Hepatic stellate cell (primary cell): ENCODE data around the gene IGF1R.

Experiments
- DNase-seq: peaks from one replicate; pipeline ENCODE4 v3.0.0; 2011; ENCODE audit warnings: low spot score

The IGF1R gene

DNA sequence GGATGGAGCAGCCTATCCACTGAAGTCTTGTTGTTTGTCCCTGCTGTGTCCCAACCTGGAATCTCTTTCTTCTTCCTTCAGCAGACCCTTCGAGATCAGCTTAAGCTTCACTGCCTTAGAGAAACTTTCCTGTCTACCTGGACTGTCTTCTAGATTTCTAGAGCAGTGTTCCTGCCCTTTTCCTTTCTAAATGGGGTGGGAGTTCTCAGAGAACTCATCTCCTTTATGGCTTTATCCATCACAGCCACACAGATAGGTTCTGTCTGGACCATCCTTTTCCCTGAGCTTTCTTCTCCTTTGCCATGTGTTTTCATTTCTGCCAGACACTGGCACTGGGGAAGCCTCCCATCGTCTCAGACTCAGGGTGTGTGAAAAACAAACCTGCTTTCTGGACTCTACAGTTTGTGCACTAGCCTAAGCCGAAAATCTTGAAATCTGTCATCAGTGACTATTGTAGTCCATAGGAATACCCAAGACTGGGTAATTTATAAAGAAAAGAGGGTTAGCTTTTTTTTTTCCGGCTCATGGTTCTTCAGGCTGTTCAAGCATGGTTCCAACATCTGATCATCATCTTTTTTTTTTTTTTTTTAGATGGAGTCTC is 181.8 kb downstream of the IGF1R start:
- no peak for DNase-seq

GRCh38 chr15:98834976-98835375 is 186.6 kb downstream of the IGF1R start:
- DNase-seq, result no peak

GRCh38 chr15:98835876-98836275 is 187.5 kb downstream of the IGF1R start:
- DNase-seq, result no peak

DNA sequence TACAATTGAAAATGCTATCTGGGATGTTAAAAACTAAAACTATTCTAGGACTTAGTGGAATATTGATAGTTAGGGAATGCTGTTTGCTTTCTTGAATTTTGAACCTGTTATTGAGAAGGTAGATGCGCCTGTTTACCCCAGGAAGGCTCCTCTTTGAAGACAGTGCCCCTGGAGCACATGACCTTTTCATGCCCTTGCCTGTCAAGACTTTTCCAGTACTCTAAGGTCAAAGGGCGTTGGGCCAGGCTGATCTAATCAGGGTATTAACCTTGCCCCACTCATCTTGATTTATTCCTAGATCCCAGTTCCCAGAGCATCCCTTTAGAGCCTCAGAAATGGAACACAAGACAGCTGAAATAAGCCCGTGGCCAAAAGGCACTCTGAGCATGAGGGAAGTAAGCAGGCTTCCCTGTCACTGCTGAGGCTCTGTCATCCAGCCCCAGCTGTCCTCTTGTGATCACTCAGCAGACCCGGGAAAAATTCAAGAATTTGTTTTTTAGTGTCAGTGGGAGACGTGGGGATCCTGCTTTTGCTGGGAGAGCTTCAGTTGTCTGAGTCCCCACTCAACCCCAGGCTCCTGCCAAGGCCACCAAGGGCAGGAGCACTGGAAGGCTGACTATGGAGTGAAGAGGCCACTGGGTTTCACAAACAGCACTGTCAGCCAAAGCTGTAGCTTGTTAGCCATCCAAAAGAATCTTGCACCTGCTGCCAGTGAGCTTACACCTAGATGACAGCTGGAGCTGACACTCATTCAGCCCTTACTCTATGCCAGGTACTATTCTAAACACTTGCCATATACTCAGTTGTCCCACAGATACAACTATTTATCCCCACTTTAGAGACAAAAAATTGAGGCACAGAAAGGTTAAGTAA is 190.3 kb downstream of the IGF1R start:
- no peak for DNase-seq

DNA sequence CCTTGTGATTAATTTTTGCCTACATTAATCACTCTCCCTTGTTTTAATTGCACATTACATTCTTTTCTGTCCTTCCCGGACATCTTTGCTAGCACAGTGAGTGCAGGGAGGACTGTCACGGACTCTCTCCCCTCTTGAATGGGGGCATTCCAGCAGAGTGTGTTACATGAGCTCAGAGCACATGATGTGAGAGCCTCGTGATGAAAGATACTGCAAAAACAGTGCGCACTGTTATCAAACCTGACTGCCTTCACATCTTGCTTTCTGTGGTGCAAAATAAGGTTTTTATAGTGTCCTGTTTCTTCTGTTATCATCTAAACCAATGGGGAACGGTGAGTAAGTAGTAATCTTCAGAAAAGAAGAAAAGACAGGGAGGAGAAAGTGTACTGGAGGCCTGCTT is 191.7 kb downstream of the IGF1R start:
- no peak for DNase-seq

DNA sequence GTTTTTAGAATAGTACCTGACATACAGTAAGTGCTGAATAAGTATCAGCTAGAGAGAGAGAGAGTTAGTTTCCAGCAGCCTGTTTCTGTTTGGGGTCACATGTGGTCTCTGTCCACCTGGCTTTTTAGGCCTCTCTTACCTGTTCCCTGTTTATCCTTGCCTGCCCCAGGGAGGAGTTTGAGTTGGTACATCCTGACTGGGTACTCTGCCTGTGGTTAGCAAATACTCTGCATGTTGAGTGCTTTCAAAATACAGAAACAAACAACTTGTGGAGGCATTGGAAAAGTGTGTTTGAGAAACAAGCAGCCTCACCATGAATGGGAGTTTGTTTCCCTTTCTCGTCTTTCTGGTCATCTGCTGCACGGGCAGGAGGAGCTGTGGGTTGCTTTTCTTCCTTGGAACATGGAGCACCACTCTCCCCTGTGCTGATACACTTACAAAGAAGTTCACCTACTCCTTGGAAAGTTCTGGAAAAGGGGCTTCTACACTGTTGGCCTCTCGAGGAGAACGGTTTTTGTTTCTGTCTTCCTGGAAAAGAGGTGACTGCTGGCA is 193.2 kb downstream of the IGF1R start:
- no peak for DNase-seq

DNA sequence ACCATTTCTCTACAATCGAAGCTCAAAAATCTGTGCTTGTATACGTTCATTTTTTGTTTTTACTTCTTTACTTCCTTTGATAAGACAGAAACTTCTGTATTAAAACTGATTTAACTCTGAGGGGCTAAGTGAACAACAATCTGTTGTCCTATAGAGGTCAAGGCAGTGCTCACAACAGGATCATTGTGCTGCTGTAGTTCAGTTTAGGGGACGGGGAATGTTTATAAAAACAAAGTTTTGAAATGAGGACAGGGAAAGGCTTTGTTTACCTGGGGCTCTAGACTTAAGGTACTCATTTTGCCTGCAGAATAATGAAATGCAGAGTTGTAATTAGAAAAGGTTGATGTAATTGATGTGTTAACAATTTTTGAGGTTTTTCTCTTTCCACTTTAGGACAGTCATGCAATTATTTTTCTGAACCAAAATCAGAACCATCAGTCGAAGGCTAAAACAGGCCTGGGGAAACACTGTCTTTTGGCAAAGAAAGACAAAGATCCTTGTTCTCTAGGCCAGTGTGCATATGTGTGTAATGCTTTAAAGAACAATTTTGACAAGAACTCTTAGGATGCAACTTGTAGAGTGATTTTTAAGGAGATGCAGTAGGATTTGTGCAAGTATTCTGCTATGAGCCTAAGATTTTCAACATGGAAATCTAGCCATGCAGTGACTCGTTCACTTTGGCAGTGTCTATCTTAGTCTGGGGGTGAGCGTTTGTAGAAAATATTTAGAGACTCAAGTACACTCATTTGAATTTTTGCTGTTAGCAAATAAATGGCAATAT is 194.0 kb downstream of the IGF1R start:
- no peak for DNase-seq

GRCh38 chr15:98842973-98843285 is 194.6 kb downstream of the IGF1R start:
- no peak for DNase-seq

GRCh38 chr15:98843844-98844243 is 195.5 kb downstream of the IGF1R start:
- DNase-seq, result no peak

- no peak for DNase-seq
Measured at GRCh38 chr15:98844261-98844660, 195.9 kb downstream of the IGF1R start.

GRCh38 chr15:98845138-98845884 is 197.0 kb downstream of the IGF1R start:
- no peak for DNase-seq

DNA sequence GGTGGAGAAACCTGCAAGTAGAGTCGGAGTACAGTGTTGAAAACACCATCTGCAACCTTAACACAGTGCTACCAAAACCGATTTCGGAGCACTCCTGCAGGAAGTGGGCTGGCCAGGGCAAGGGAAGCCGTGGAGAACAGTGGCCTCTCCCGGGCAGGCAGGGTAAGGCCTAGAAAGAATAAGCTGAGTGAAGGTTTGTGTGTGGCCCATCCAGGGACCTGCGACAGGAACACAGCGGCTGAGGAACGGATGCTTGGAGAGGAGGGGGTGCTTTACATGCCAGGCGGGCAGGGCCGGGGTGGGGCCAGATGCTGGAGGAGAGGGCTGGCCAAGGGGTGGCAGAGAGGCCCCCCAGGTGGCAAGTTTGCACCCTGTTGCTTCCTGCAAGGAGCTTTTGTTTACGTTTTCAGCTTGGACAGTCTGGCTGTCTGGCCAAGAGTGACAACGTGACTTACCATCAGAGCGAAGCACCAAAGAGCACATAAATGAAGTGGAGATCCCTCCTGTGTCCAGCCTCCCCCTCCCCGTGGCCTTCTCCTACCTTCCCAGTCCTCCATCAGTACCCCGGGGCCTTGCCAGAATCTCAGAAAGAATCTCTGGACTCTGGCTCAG is 202.7 kb downstream of the IGF1R start:
- peak; percentile 59 for DNase-seq

DNA sequence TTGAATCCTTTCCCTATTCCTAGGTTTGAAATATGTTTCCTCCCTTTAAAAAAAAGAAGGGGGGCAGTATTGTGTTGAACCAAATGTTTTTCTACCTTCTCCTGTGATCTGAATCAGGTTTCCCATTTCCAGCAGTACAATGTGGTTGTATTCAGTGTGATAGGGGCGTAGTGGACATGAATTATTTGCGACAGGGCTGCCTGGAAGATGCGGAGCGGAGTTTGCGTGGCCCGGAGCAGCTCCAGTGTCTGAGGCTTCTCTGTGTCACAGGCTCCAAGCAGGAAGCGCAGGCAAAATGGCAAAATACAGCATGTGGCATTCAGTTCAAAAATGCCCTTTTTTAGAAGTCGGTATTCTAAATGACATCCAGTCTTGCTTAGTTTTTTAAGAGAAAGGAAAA is 204.8 kb downstream of the IGF1R start:
- peak; percentile 81 for DNase-seq

- DNase-seq, result no peak
Measured at GRCh38 chr15:98853617-98854420, 205.5 kb downstream of the IGF1R start.

DNA sequence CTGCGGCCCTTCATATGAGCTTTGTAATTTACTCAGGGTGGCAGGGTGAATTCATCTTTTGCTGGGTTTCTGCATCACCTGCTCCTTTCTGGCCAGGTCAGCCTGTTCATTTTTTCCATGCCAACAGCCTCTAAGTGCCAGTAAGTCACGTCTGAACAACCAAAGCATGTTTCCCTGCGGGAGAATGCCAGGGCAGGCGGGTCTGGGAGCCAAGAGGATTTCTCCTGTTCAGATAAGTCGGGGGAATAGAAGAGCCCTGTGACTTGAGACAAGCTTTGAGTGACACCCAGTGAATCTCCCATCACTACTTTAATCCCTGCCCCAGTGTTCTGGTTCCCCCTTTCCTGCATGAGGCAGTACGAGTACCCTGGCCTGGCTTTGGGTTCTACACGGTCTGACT is 206.2 kb downstream of the IGF1R start:
- DNase-seq, result no peak

GRCh38 chr15:98855067-98855814 is 206.9 kb downstream of the IGF1R start:
- no peak for DNase-seq

DNA sequence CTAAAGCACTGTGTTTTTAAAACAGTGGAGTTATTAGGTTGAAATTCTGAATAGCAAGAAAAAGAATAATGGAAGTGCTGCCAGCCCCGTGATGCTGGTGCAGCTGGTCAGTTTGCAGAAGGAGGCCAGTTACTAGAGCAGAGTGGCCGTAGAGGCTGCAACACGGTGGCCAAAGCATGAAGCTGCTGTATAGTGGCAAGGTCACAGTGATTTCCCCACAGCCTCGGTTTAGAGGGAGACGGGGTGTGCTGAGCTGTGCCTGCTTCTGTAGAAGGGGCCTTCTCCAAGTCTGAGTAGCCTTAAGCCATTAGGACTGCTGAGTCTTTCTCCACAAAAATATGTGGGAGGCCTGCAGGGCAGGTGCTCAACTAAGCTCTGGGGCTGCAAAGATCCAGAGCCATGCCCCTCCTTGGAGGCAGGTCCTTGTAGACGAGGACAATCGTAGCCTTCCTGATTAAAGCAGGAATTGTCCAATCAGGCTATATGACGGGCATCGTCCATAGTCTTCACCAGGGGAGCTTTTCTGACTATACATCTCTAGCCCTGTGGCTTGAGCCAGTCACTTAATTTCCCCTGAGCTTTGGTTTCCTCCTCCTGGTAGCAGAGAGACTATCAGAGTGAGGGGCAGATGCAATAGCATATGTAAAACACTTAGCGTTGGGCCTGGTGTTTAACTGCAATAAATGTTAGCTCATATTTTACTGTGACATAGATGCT is 207.6 kb downstream of the IGF1R start:
- DNase-seq, result no peak

- DNase-seq, result peak; percentile 72
Measured at GRCh38 chr15:98856532-98856907, 208.2 kb downstream of the IGF1R start.

- no peak for DNase-seq
Measured at GRCh38 chr15:98858610-98859023, 210.3 kb downstream of the IGF1R start.
